K562 (cell line): ENCODE data around the gene CARD14. TPM values are rescaled to one million over a fixed set of nuclear protein-coding genes. Genes with fewer than 3 reads are reported as not detected.

ENCODE experiments used
- ATAC-seq: fragments of 200-7000 bp; cut with Tn5 transposase; 3 replicates; pipeline ENCODE4 v1.9.1; 2020; ENCODE audit warnings: moderate library complexity
- BruUV-seq: library from RNA; stranded (reverse); fragments of 400-500 nt; replicated peaks from 2 replicates; lab custom pipeline; 2021; lab: Mats Ljungman, UMichigan
- CTCF ChIA-PET: fragments of 300-600 bp; formaldehyde crosslinking; extraction: SDS; loops from one replicate; lab custom pipeline; 2021; ENCODE audit warnings: low intra/inter-chr PET ratio; lab: Yijun Ruan, JAX
- POLR2A ChIA-PET: fragments of 300-600, 350-650 bp; sonication (Branson Sonifier 250); formaldehyde crosslinking; extraction: SDS; loops from one replicate; lab custom pipeline; 2021; ENCODE audit warnings: antibody characterized with exemption, inconsistent platforms; lab: Yijun Ruan, JAX
- DNase-seq, 4 experiments: peaks; one replicate each; pipeline versions ENCODE4 v3.0.0 to v3.0.0-alpha.2; 2011 to 2018; ENCODE audit warnings: low spot score in 3 of 4, mixed read lengths in 3 of 4; ENCODE audit errors: extremely low read depth in 1 of 4
- FAIRE-seq: peaks from 2 replicates; lab custom pipeline; 2011; peaks lifted over from hg19 to GRCh38; lab: Jason Lieb, UNC
- H2AFZ ChIP-seq: 2 replicates; pipeline ENCODE4 v1.6.0; 2011; ENCODE audit warnings: low read depth, low read length, control low read depth, inconsistent platforms
- H3K27ac ChIP-seq: fragments of 200-600 bp; 3 replicates; pipeline ENCODE4 v1.8.0; 2011; ENCODE audit warnings: low read depth, mild to moderate bottlenecking, control low read depth, inconsistent platforms, low read length, moderate library complexity, mixed read lengths; ENCODE audit errors: extremely low read depth
- H3K27me3 ChIP-seq, 2 experiments: fragments of 300-600 bp in 1 of 2; 2 replicates in 1 of 2; 3 replicates in 1 of 2; pipeline versions ENCODE4 v1.6.0 to v1.8.0; 2011; ENCODE audit warnings: inconsistent platforms in 2 of 2, low read length in 2 of 2, mild to moderate bottlenecking in 1 of 2, mixed read lengths in 1 of 2, moderate library complexity in 1 of 2; ENCODE audit not compliant: control insufficient read depth in 2 of 2, insufficient read depth in 2 of 2
- H3K36me3 ChIP-seq: fragments of 300-600 bp; 3 replicates; pipeline ENCODE4 v1.8.0; 2011; ENCODE audit warnings: mild to moderate bottlenecking, low read length, inconsistent platforms; ENCODE audit not compliant: control insufficient read depth, insufficient read depth
- H3K4me1 ChIP-seq, 2 experiments: fragments of 200-600 bp in 1 of 2; replicated peaks in 1 of 2; 2 replicates in 1 of 2; 3 replicates in 1 of 2; pipeline versions ENCODE4 v1.5.1 to v1.8.0; 2011; ENCODE audit warnings: inconsistent platforms in 2 of 2, low read length in 2 of 2, mild to moderate bottlenecking in 1 of 2, mixed read lengths in 1 of 2, moderate library complexity in 1 of 2; ENCODE audit not compliant: control insufficient read depth in 2 of 2, insufficient read depth in 2 of 2
- H3K4me2 ChIP-seq: 2 replicates; pipeline ENCODE4 v1.6.1; 2011; ENCODE audit warnings: low read length, control low read depth, inconsistent platforms, mixed read lengths; ENCODE audit not compliant: insufficient read depth
- H3K4me3 ChIP-seq: fragments of 200-600 bp; sonication (generic), shearing (Covaris generic); 2 replicates; pipeline ENCODE4 v1.5.1; 2016; ENCODE audit warnings: control low read depth, inconsistent platforms
- H3K79me2 ChIP-seq: fragments of 200-600 bp; 3 replicates; pipeline ENCODE4 v1.8.0; 2011; ENCODE audit warnings: low read length, inconsistent platforms; ENCODE audit not compliant: control insufficient read depth, insufficient read depth
- H3K9ac ChIP-seq, 2 experiments: 2 replicates each; pipeline versions ENCODE4 v1.6.0 to v1.6.1; 2011; ENCODE audit warnings: low read depth in 2 of 2, low read length in 2 of 2, control low read depth in 1 of 2, inconsistent platforms in 1 of 2, mild to moderate bottlenecking in 1 of 2, mixed read lengths in 1 of 2; ENCODE audit not compliant: insufficient read depth in 1 of 2
- H3K9me1 ChIP-seq: one replicate; pipeline ENCODE4 v1.6.0; 2011; ENCODE audit warnings: inconsistent platforms, mild to moderate bottlenecking, low read length, moderate library complexity; ENCODE audit not compliant: control insufficient read depth, insufficient read depth
- H3K9me3 ChIP-seq: replicated peaks from 2 replicates; pipeline ENCODE4 v1.5.1; 2011; ENCODE audit warnings: low read depth, low read length, inconsistent platforms; ENCODE audit not compliant: control insufficient read depth, insufficient read depth
- H4K20me1 ChIP-seq: replicated peaks from 2 replicates; pipeline ENCODE4 v1.6.1; 2011; ENCODE audit warnings: low read length, inconsistent platforms, mixed read lengths; ENCODE audit not compliant: control insufficient read depth, insufficient read depth
- BRD9 ChIP-seq: fragments of 450-650 bp; IDR thresholded peaks from 2 replicates; pipeline ENCODE4 v1.6.1; 2018; ENCODE audit warnings: low read depth; ENCODE audit not compliant: partially characterized antibody
- ELF1 ChIP-seq: fragments of 200-800 bp; sonication (Bioruptor generic); IDR thresholded peaks from 2 replicates; pipeline ENCODE4 v1.6.1; 2016; ENCODE audit warnings: missing genetic modification characterization, missing compliant biosample characterization
- HNRNPK ChIP-seq: fragments of 200-400 bp; formaldehyde crosslinking; IDR thresholded peaks from one replicate; pipeline ENCODE4 v1.6.1; 2018; ENCODE audit warnings: mild to moderate bottlenecking, low read depth, low read length; ENCODE audit not compliant: poor library complexity, severe bottlenecking
- NFXL1 ChIP-seq: fragments of 450-650 bp; formaldehyde crosslinking; IDR thresholded peaks from 2 replicates; pipeline ENCODE4 v1.4.0; 2021; ENCODE audit warnings: mild to moderate bottlenecking
- TAF7 ChIP-seq: fragments of 450-650 bp; IDR thresholded peaks from 2 replicates; pipeline ENCODE4 v1.6.1; 2016; ENCODE audit warnings: missing genetic modification characterization, missing compliant biosample characterization
- ZBTB2 ChIP-seq: fragments of 450-650 bp; IDR thresholded peaks from 2 replicates; pipeline ENCODE4 v1.6.1; 2016; ENCODE audit warnings: antibody characterized with exemption
- ZBTB8A ChIP-seq: fragments of 450-650 bp; IDR thresholded peaks from 2 replicates; pipeline ENCODE4 v1.6.1; 2018; ENCODE audit warnings: mild to moderate bottlenecking, moderate library complexity; ENCODE audit not compliant: partially characterized antibody
- ZNF280A ChIP-seq: fragments of 450-650 bp; IDR thresholded peaks from 2 replicates; pipeline ENCODE4 v1.6.1; 2018; ENCODE audit warnings: mild to moderate bottlenecking, low read depth; ENCODE audit not compliant: partially characterized antibody
- ZNF316 ChIP-seq: fragments of 450-650 bp; IDR thresholded peaks from 2 replicates; pipeline ENCODE4 v1.6.1; 2016
- ZNF398 ChIP-seq: fragments of 250-450 bp; sonication (Bioruptor Pico); IDR thresholded peaks from 2 replicates; pipeline ENCODE4 v1.8.0; 2021; ENCODE audit warnings: moderate library complexity, mild to moderate bottlenecking, inconsistent platforms
- WGBS: fragments of 100-300 bp; shearing (Covaris generic); methylation state at CpG from one replicate; pipeline ENCODE4 v1.1.6; 2016; ENCODE audit warnings: low coverage, mixed read lengths; ENCODE audit not compliant: insufficient coverage; ENCODE audit errors: missing lambda C conversion rate; 5-methylcytosine and 5-hydroxymethylcytosine counted together
- in situ Hi-C: fragments of 300-500 bp; cut with MboI; formaldehyde crosslinking; loops from 4 replicates; pipeline ENCODE4 v1.15.0; 2018; ENCODE audit warnings: inconsistent platforms, mixed read lengths
- intact Hi-C: fragments of 100-400 bp; cut with micrococcal nuclease; formaldehyde crosslinking; loops from 2 replicates; pipeline ENCODE4 v1.14.2; 2022
- polyA plus RNA-seq, 8 experiments: library from polyadenylated mRNA; depleted of rRNA in 4 of 8; stranded (reverse) in 5 of 8; unstranded in 3 of 8; fragments of >200 nt; fragmentation: Nextera tagmentation in 2 of 8; fragmentation: Illumina TruSeq in 1 of 8; extraction: Ambion mirVana in 2 of 8; extraction: Trizol in 1 of 8; gene quantifications; 2 replicates each; pipeline versions ENCODE4 v1.2.1 to v1.2.3, GENCODE V29; 2011 to 2014; ENCODE audit warnings: inconsistent platforms in 1 of 8, missing spikeins in 1 of 8
- total RNA-seq, 7 experiments: library from RNA; depleted of rRNA in 6 of 7; stranded (reverse); fragments of >200 nt in 6 of 7; fragmentation: Illumina TruSeq in 2 of 7; extraction: Trizol in 2 of 7; gene quantifications; 2 replicates each; pipeline versions ENCODE4 v1.2.1 to v1.2.3, GENCODE V29; 2011 to 2021; ENCODE audit warnings: low replicate concordance in 1 of 7
- TF ChIP-seq, protein P1 (sequence below): fragments of 250-450 bp; sonication (Bioruptor Pico); IDR thresholded peaks from 2 replicates; pipeline ENCODE4 v1.4.0; 2020; ENCODE audit warnings: mild to moderate bottlenecking, moderate library complexity, borderline replicate concordance

The CARD14 gene
- total and polyA plus RNA-seq, 9 of the 15 experiments (the other 6 are each of a cell fraction or from before 2014, with no cell fraction given) = not detected

GRCh38 chr17:80171681-80172080 lies 1.9 kb downstream of the CARD14 start (continued):
- TF ChIP-seq ZNF316 (no peak), ZNF398 (CRISPR knock-in tag) (no peak), ZBTB8A (no peak)

GRCh38 chr17:80173126-80173525 lies 3.3 kb downstream of the CARD14 start:
- intact Hi-C loops (no loop called here), in situ Hi-C loops (no loop called here)
- peaks cover 31 to 69% of the 10 kb centered on the region in 2 experiments for H3K27me3 ChIP-seq
- no TSS peak for BruUV-seq
- H2AFZ ChIP-seq = no peak overlapping the region
- FAIRE-seq = no peak
- no peak overlapping the region for H3K4me2 ChIP-seq
- WGBS = 68% methylated on average over 9 of the region's 12 CpGs
- no peaks in the 10 kb centered on the region for H4K20me1 ChIP-seq
- no peak overlapping the region for H3K9ac ChIP-seq
- H3K36me3 ChIP-seq = no peaks in the 10 kb centered on the region
- H3K9me1 ChIP-seq = no peaks in the 10 kb centered on the region
- no peak overlapping the region for H3K27ac ChIP-seq
- H3K4me1 ChIP-seq = peaks cover 0 to 8% of the 10 kb centered on the region in 2 experiments; a peak in 2 of 5 replicates
- H3K9me3 ChIP-seq = no peaks in the 10 kb centered on the region
- ChIA-PET POLR2A (no interaction called here), CTCF (no interaction called here)
- no peak for DNase-seq
- no peak for ATAC-seq
- no peaks in the 10 kb centered on the region for H3K79me2 ChIP-seq
- no peak overlapping the region for H3K4me3 ChIP-seq
- no peak for TF ChIP-seq ZNF280A
- TF ChIP-seq HNRNPK = no peak
- no peak for TF ChIP-seq BRD9
- no peak for TF ChIP-seq ZBTB2
- TF ChIP-seq, protein P1, sequence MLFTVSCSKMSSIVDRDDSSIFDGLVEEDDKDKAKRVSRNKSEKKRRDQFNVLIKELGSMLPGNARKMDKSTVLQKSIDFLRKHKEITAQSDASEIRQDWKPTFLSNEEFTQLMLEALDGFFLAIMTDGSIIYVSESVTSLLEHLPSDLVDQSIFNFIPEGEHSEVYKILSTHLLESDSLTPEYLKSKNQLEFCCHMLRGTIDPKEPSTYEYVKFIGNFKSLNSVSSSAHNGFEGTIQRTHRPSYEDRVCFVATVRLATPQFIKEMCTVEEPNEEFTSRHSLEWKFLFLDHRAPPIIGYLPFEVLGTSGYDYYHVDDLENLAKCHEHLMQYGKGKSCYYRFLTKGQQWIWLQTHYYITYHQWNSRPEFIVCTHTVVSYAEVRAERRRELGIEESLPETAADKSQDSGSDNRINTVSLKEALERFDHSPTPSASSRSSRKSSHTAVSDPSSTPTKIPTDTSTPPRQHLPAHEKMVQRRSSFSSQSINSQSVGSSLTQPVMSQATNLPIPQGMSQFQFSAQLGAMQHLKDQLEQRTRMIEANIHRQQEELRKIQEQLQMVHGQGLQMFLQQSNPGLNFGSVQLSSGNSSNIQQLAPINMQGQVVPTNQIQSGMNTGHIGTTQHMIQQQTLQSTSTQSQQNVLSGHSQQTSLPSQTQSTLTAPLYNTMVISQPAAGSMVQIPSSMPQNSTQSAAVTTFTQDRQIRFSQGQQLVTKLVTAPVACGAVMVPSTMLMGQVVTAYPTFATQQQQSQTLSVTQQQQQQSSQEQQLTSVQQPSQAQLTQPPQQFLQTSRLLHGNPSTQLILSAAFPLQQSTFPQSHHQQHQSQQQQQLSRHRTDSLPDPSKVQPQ (CRISPR knock-in tag) = no peak
- TF ChIP-seq ELF1 (tag) = no peak
- no peak for TF ChIP-seq NFXL1 (CRISPR knock-in tag)
- TF ChIP-seq TAF7 = no peak
